Keratinocyte (primary cell): ENCODE measurements around the gene USP27X.

Source experiments
- CTCF ChIP-seq, 3 experiments: IDR thresholded peaks in 1 of 3; conservative IDR thresholded peaks in 1 of 3; optimal IDR thresholded peaks in 1 of 3; 2 replicates in 2 of 3; 3 replicates in 1 of 3; pipeline versions ENCODE3 to v1.5.1; 2011; ENCODE audit warnings: low read length in 3 of 3, mild to moderate bottlenecking in 3 of 3, moderate library complexity in 2 of 3, control low read depth in 1 of 3, inconsistent platforms in 1 of 3; ENCODE audit not compliant: insufficient read depth in 2 of 3; ENCODE audit errors: extremely low read depth in 1 of 3
- EZH2 ChIP-seq: IDR thresholded peaks from one replicate; pipeline ENCODE4 v1.6.1; 2012; ENCODE audit warnings: inconsistent platforms, mild to moderate bottlenecking, low read length, moderate library complexity

GRCh38 chrX:49922291-49923241, 43.3 kb downstream of the USP27X start, which contains the start of gene CLCN5:
- TF ChIP-seq EZH2: no peak
- no peak for TF ChIP-seq CTCF (optimal IDR thresholded peaks at IDR 0.05 in 1 of 3, IDR thresholded peaks at IDR 0.05 in 1 of 3, conservative IDR thresholded peaks at IDR 0.05 in 1 of 3; ENCODE audit: extremely low read depth in 1 of 3, insufficient read depth in 2 of 3, low read length in 3 of 3)
